Type B pancreatic cell (in vitro differentiated cells): Measurements from ENCODE around the gene HSPG2. TPM values are rescaled to one million over a fixed set of nuclear protein-coding genes. Genes with fewer than 3 reads are reported as not detected.
A peak's percentile ranks its signal among the peaks of the same experiment; 100 is the strongest.

Source experiments
- DNase-seq: peaks from one replicate; pipeline ENCODE4 v3.0.0; 2021; ENCODE audit warnings: mixed read lengths; ENCODE audit not compliant: unreplicated experiment; ENCODE audit errors: extremely low spot score
- H3K27ac Mint-ChIP-seq: 2 replicates; pipeline ENCODE4 v1.8.0; 2021; ENCODE audit warnings: mild to moderate bottlenecking, mixed read lengths
- H3K27me3 Mint-ChIP-seq: 2 replicates; pipeline ENCODE4 v1.8.0; 2021; ENCODE audit warnings: mixed read lengths
- H3K36me3 Mint-ChIP-seq: 2 replicates; pipeline ENCODE4 v1.8.0; 2021; ENCODE audit warnings: mixed read lengths
- H3K4me1 Mint-ChIP-seq: one replicate; pipeline ENCODE4 v1.8.0; 2021; ENCODE audit warnings: mixed read lengths; ENCODE audit not compliant: unreplicated experiment
- H3K4me3 Mint-ChIP-seq: 2 replicates; pipeline ENCODE4 v1.8.0; 2021; ENCODE audit warnings: mild to moderate bottlenecking, mixed read lengths
- H3K9me3 Mint-ChIP-seq: 2 replicates; pipeline ENCODE4 v1.8.0; 2021; ENCODE audit warnings: mixed read lengths
- CTCF ChIP-seq: fragments of 200-600 bp; sonication (generic); conservative IDR thresholded peaks from 2 replicates; pipeline ENCODE4 v1.5.0; 2021; ENCODE audit warnings: antibody characterized with exemption, mild to moderate bottlenecking
- total RNA-seq: library from RNA; stranded (reverse); gene quantifications from 2 replicates; pipeline ENCODE4 v1.2.1, GENCODE V29; 2021; ENCODE audit warnings: low replicate concordance

HSPG2 gene
- total RNA-seq, 1 donor from 2014 or later: 130 TPM

DNA sequence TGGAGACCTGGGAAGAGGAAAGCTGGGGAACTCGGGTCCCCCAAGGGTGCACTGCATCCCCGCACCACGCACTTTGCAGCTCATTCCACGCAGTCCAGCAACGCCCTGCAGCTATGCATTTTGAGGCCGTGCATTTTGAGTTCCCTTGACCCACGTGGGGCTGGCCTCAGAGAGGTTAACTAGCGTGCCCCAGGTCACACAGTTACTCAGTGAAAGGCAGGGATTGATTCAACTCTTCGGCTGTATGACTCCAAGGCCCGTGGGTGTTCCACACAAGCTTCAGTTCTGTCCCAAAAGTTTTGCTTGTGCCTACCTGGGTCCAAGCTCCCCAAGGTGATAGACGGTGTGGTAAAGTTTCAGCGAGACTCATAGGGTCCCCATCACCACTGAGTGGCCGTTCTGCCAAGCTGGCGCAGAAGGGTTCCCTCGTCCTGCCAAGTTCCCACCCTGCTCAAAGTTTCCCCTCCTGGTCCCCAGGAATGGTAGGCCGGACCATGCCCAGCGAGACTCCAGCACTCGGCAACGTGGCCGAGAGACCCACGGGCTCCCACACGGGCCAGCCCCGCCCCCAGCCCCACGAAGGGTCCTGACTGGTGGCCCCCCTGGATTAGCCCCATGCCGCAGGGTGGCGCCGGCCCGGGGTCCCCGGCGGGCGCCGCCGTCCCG is 611 bp downstream of the HSPG2 start:
- peak overlapping the region; percentile 86 for H3K4me3 Mint-ChIP-seq
- H3K9me3 Mint-ChIP-seq: no peaks in the 10 kb centered on the region
- no peaks in the 10 kb centered on the region for H3K27me3 Mint-ChIP-seq
- TF ChIP-seq CTCF: no peak
- H3K36me3 Mint-ChIP-seq: no peaks in the 10 kb centered on the region
- DNase-seq: no peak
- H3K4me1 Mint-ChIP-seq: peaks cover 53% of the 10 kb centered on the region
- H3K27ac Mint-ChIP-seq: peak overlapping the region; percentile 69

DNA sequence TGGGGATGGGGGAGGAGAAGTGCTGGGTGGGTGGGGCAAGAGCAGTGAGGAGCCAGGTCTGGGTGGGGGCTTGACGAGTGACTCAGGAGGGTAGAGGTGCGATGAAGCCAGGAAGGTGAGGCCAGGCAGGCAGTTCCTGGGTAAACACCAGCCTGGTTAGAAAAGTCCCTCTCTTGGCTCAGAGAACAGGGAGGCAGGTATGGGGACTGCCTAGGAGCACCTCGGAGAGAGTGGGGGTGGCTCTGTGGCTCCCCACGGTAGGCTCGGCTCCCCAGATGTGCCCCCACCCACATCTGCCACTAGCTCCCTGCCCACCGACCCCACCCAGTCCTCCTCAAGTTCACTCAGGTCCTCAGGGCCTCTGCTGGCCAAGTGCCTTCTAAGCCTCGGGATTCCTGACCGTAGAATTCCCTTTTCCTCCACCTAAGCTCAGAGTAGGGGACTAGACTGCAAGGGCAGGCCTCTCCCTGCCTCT is 1.2 kb downstream of the HSPG2 start:
- Mint-ChIP-seq H3K27ac (peak overlapping the region; percentile 69), H3K27me3 (no peaks in the 10 kb centered on the region), H3K9me3 (no peaks in the 10 kb centered on the region), H3K4me3 (peak overlapping the region; percentile 86), H3K4me1 (peaks cover 51% of the 10 kb centered on the region), H3K36me3 (no peaks in the 10 kb centered on the region)
- no peak for DNase-seq
- TF ChIP-seq CTCF: no peak

- Mint-ChIP-seq H3K27me3 (no peaks in the 10 kb centered on the region), H3K4me1 (peaks cover 55% of the 10 kb centered on the region), H3K27ac (peak overlapping the region; percentile 69), H3K9me3 (no peaks in the 10 kb centered on the region), H3K36me3 (peaks cover under 1% of the 10 kb centered on the region), H3K4me3 (peak overlapping the region; percentile 86)
- no peak for TF ChIP-seq CTCF
- DNase-seq: no peak
Observed at GRCh38 chr1:21935393-21935804, 1.7 kb downstream of the HSPG2 start.

DNA sequence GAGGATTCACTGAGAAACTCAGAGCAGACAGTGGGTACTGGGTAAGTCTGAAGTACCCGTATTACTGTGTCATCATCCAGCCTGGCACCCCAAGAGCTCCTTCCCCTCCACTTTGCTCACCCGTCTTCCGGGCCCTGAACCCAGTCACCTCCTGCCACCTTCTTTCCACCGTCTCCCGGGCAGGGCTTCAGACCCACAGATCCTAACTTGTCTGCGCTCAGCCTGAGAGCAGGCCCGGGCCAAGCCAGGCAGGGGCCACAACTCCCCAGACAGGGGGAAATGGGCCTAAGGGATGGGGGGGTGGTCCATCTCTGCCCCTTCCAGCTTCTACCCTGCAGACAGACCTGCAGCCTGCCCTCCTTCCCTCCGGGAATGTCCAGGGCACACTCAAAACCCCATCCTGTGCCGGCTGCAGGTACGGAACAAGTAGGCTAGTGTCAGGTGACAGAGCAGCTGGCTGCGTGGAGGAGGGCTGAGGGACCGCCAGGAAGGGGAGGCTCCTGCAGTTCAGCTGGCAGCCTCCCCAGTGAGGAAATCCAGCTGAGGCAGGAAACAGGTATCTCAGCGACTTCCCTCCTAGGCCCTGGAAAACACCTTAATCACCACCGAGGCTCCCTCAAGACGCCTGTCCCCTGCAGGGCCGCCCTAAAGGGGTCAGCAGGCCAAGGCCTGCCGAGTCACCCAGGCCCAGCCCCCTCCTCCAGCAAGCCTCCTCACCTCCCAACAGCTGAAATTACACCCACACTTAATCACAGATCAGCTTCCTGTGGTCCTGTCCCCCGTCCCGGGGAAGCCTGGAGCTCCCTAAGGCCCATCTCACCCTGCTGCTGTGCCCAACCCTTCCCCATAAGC is 3.5 kb downstream of the HSPG2 start:
- no peaks in the 10 kb centered on the region for H3K9me3 Mint-ChIP-seq
- no peak for TF ChIP-seq CTCF
- peak overlapping the region; percentile 59 for H3K27ac Mint-ChIP-seq
- peaks cover 54% of the 10 kb centered on the region for H3K4me1 Mint-ChIP-seq
- peak overlapping the region; percentile 64 for H3K4me3 Mint-ChIP-seq
- no peaks in the 10 kb centered on the region for H3K27me3 Mint-ChIP-seq
- H3K36me3 Mint-ChIP-seq: peaks cover 5% of the 10 kb centered on the region
- DNase-seq: no peak

GRCh38 chr1:21932127-21932526 is 5.0 kb downstream of the HSPG2 start:
- Mint-ChIP-seq H3K4me3 (peak overlapping the region; percentile 53), H3K27me3 (no peaks in the 10 kb centered on the region), H3K4me1 (peaks cover 44% of the 10 kb centered on the region), H3K27ac (peak overlapping the region; percentile 67), H3K36me3 (peaks cover 5% of the 10 kb centered on the region), H3K9me3 (no peaks in the 10 kb centered on the region)
- DNase-seq: no peak
- no peak for TF ChIP-seq CTCF
